ENCODE results near the gene CFAP119. TPM values are rescaled to one million over a fixed set of nuclear protein-coding genes. Genes with fewer than 3 reads are reported as not detected.

The CFAP119 gene
- total and polyA plus RNA-seq, 2 donors (not counting 3 experiments of a cell fraction or from before 2014, with no cell fraction given) = 6.5 to 9.5 TPM

GRCh38 chr16:30757316-30757715 is 4.5 kb downstream of the CFAP119 start:
- Histone ChIP-seq H3K4me3 (replicated peaks in 1 of 3; ENCODE audit: insufficient read depth in 1 of 3, low read depth in 1 of 3, low read length in 3 of 3) (no peak overlapping the region), H3K9ac (replicated peaks; ENCODE audit: extremely low read depth, insufficient read depth, low read length) (no peak overlapping the region), H3K27me3 (ENCODE audit: control insufficient read depth in 2 of 2, insufficient read depth in 2 of 2, low read length in 2 of 2) (no peaks in the 10 kb centered on the region), H3K27ac (ENCODE audit: insufficient read depth, low read depth, low read length) (no peak overlapping the region), H3K4me2 (ENCODE audit: insufficient read depth, low read length) (no peak overlapping the region), H3K36me3 (ENCODE audit: control insufficient read depth in 2 of 2, extremely low read depth in 1 of 2, insufficient read depth in 2 of 2, low read length in 2 of 2) (peaks cover 3 to 22% of the 10 kb centered on the region in 2 experiments), H4K20me1 (replicated peaks; ENCODE audit: control insufficient read depth, extremely low read depth, insufficient read depth, low read length) (no peaks in the 10 kb centered on the region), H3K4me1 (ENCODE audit: control insufficient read depth, extremely low read depth, insufficient read depth, low read length) (peaks cover 4% of the 10 kb centered on the region), H3K9me1 (replicated peaks; ENCODE audit: control insufficient read depth, extremely low read depth, insufficient read depth, low read length) (no peaks in the 10 kb centered on the region), H3K79me2 (ENCODE audit: control insufficient read depth, insufficient read depth, low read length) (no peaks in the 10 kb centered on the region), H2AFZ (ENCODE audit: low read depth, low read length) (no peak overlapping the region), H3K9me3 (replicated peaks; ENCODE audit: control insufficient read depth, insufficient read depth, low read length) (no peaks in the 10 kb centered on the region)
- DNase-seq (ENCODE audit: low read depth, low spot score) = no peak
- FAIRE-seq = no peak
- no TSS peak for BruUV-seq (replicated peaks)
- dilution Hi-C loops (cut with MboI; ENCODE audit: extremely low pct_ligation_motif_present, low sequenced_read_pairs) (no loop called here), intact Hi-C loops (cut with micrococcal nuclease) (no loop called here)
- no peak for TF ChIP-seq FOS (IDR thresholded peaks at IDR 0.05; ENCODE audit: borderline replicate concordance, insufficient read depth, low read length)
- TF ChIP-seq CTCF (IDR thresholded peaks at IDR 0.05; ENCODE audit: extremely low read depth in 1 of 2, insufficient read depth in 1 of 2, low read depth in 1 of 2, low read length in 2 of 2) = no peak
- TF ChIP-seq POLR2A (IDR thresholded peaks at IDR 0.05; ENCODE audit: low read depth, low read length) = no peak
- TF ChIP-seq MYC (IDR thresholded peaks at IDR 0.05; ENCODE audit: low read depth, low read length) = no peak
- TF ChIP-seq EZH2 (IDR thresholded peaks at IDR 0.05; ENCODE audit: borderline replicate concordance, low read depth, low read length, severe bottlenecking) = no peak
- TF ChIP-seq GATA2 (IDR thresholded peaks at IDR 0.05; ENCODE audit: insufficient read depth, insufficient read length, low read depth, low read length) = no peak
- no peak for TF ChIP-seq JUN (IDR thresholded peaks at IDR 0.05; ENCODE audit: borderline replicate concordance, insufficient read depth, insufficient read length, low read depth)
- no peak for TF ChIP-seq MAX (IDR thresholded peaks at IDR 0.05; ENCODE audit: insufficient read depth, insufficient read length)
- TF ChIP-seq POLR2AphosphoS5 (IDR thresholded peaks at IDR 0.05; ENCODE audit: insufficient read depth, low read depth, low read length) = no peak
- ChIA-PET CTCF (interaction anchor here (1.7 kb wide), 1 partner anchor 9 kb away, joined by 3 read pairs; the partner anchor contains the start of gene PHKG2), POLR2A (no interaction called here)

Data from endothelial cell of umbilical vein (primary cell).